ENCODE data around the gene SCLT1. TPM values are rescaled to one million over a fixed set of nuclear protein-coding genes. Genes with fewer than 3 reads are reported as not detected.

SCLT1 gene
- total RNA-seq, 2 donors from 2014 or later = 11.4 to 12.0 TPM

DNA sequence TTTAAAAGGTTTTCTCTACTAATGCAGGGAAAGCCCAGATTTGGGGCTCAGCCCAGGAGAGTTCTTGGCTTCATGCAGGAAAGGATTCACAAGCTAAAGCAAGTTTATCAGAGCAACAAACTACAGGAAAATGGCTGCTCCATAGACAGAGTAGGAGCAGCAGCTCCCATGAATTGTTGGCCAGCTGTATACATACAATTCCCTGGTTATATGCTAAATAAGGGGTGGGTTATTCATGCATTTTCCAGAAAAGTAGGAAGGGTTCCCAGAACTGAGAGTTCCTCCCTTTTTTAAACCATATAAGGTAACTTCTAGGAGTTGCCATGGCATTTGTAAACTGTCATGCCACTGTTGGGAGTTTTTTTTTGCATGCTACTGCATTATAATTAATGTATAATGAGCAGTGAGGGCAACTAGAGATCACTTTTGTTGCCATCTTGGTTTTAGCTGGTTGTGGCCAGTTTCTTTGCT lies 5.2 kb upstream of the SCLT1 start:
- no peak for DNase-seq
- H3K4me3 Mint-ChIP-seq = no peak overlapping the region
- TF ChIP-seq, protein P1, sequence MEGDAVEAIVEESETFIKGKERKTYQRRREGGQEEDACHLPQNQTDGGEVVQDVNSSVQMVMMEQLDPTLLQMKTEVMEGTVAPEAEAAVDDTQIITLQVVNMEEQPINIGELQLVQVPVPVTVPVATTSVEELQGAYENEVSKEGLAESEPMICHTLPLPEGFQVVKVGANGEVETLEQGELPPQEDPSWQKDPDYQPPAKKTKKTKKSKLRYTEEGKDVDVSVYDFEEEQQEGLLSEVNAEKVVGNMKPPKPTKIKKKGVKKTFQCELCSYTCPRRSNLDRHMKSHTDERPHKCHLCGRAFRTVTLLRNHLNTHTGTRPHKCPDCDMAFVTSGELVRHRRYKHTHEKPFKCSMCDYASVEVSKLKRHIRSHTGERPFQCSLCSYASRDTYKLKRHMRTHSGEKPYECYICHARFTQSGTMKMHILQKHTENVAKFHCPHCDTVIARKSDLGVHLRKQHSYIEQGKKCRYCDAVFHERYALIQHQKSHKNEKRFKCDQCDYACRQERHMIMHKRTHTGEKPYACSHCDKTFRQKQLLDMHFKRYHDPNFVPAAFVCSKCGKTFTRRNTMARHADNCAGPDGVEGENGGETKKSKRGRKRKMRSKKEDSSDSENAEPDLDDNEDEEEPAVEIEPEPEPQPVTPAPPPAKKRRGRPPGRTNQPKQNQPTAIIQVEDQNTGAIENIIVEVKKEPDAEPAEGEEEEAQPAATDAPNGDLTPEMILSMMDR (conservative IDR thresholded peaks at IDR 0.05) = no peak
- no peak overlapping the region for H3K27ac ChIP-seq (ENCODE audit: low read depth, low read length)
- H3K4me3 ChIP-seq (ENCODE audit: low read length) = no peak overlapping the region
- H3K9ac ChIP-seq (ENCODE audit: extremely low read depth, low read length, poor library complexity, severe bottlenecking) = no peak overlapping the region
- H3K27ac Mint-ChIP-seq = no peak overlapping the region
- H3K27me3 ChIP-seq (ENCODE audit: control insufficient read depth, insufficient read depth, low read length, poor library complexity, severe bottlenecking) = no peaks in the 10 kb centered on the region
- no peaks in the 10 kb centered on the region for H3K27me3 Mint-ChIP-seq (ENCODE audit: insufficient read depth)
- H3K4me1 Mint-ChIP-seq = peaks cover 2% of the 10 kb centered on the region
- H3K9me3 ChIP-seq (ENCODE audit: control insufficient read depth, low read length) = no peaks in the 10 kb centered on the region
- no peaks in the 10 kb centered on the region for H3K4me1 ChIP-seq (ENCODE audit: control insufficient read depth, insufficient read depth, low read length)
- H3K36me3 ChIP-seq (ENCODE audit: control insufficient read depth, insufficient read depth, low read length) = no peaks in the 10 kb centered on the region
- no peaks in the 10 kb centered on the region for H3K36me3 Mint-ChIP-seq (ENCODE audit: low read depth)
- H3K9me3 Mint-ChIP-seq = no peaks in the 10 kb centered on the region

DNA sequence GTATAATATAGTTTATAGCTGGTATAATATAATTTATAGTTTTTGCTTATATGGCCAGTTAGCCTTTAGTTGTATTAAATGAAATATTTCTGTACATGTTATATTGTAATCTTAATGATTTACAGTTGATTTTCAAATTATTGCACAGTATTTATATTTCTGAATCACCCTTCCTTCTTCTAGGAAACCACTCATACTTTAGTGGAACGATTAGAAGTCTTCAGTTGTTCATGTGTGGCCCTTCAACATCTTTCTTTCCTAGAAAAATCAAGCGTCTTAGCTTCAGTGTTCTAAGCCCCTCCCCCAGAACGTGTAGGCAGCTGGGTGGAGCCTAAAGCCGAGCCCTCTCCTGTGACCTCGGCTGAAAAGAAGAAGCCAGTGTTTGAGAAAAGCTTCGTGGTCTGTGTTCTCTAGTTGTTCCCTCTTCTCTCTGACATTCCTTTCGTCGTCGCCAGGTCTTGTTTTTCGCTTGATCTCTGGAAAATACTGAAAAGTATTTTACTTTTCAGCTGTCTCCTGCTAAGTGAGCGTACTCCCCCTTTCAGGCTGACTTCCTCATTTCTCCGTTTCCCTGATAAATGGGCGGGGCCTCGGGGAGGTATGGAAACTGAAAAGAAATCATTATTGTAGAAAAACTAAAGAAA lies 2.6 kb upstream of the SCLT1 start, which contains the start of gene C4orf33:
C4orf33 (plus strand) TSS at position 342 of the 644 bp plus-strand sequence. CDS start 6,459 bp downstream, outside the sequence.
- 9 to 53% methylated on average over 7 to 14 of the region's 14 CpGs for WGBS, 2 experiments (ENCODE audit: insufficient coverage in 1 of 2, insufficient read length in 1 of 2)
- H3K27ac Mint-ChIP-seq = peak within 1 kb of the TSS; percentile 97
- H3K4me1 Mint-ChIP-seq = peaks cover 3% of the 10 kb centered on the region
- no peaks in the 10 kb centered on the region for H3K36me3 Mint-ChIP-seq (ENCODE audit: low read depth)
- Histone ChIP-seq H3K4me1 (ENCODE audit: control insufficient read depth, insufficient read depth, low read length) (no peaks in the 10 kb centered on the region), H3K9me3 (ENCODE audit: control insufficient read depth, low read length) (no peaks in the 10 kb centered on the region), H3K27me3 (ENCODE audit: control insufficient read depth, insufficient read depth, low read length, poor library complexity, severe bottlenecking) (no peaks in the 10 kb centered on the region), H3K27ac (ENCODE audit: low read depth, low read length) (no peak within 1 kb of the TSS), H3K4me3 (ENCODE audit: low read length) (peak within 1 kb of the TSS; percentile 81), H3K36me3 (ENCODE audit: control insufficient read depth, insufficient read depth, low read length) (no peaks in the 10 kb centered on the region), H3K9ac (ENCODE audit: extremely low read depth, low read length, poor library complexity, severe bottlenecking) (peak within 1 kb of the TSS; percentile 22)
- peak within 1 kb of the TSS; percentile 88 for H3K4me3 Mint-ChIP-seq
- no peaks in the 10 kb centered on the region for H3K9me3 Mint-ChIP-seq
- DNase-seq = peak; percentile 84
- TF ChIP-seq, protein P1 (conservative IDR thresholded peaks at IDR 0.05) = no peak
- no peaks in the 10 kb centered on the region for H3K27me3 Mint-ChIP-seq (ENCODE audit: insufficient read depth)

DNA sequence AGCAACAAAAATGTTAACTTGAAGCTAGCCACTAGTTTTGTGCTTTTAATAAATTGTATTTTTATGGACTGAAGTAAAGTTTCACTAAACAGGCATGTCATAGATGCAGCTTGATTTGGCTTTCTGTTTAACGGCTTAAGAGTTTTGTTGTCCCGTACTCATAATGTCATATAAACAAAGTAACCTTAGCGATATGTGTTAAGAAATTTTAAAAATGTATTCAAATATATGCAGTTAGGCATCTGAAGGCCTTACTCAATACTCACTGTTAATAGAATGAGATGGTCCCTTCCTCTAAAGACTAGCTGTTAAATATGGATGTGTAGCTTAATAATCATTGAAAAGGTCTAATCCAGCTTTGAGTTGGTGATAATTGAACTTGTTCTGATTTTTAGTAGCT lies 1.0 kb upstream of the SCLT1 start:
- H3K27me3 ChIP-seq (ENCODE audit: control insufficient read depth, insufficient read depth, low read length, poor library complexity, severe bottlenecking) = no peaks in the 10 kb centered on the region
- TF ChIP-seq, protein P1 (conservative IDR thresholded peaks at IDR 0.05) = no peak
- no peaks in the 10 kb centered on the region for H3K9me3 ChIP-seq (ENCODE audit: control insufficient read depth, low read length)
- no peak overlapping the region for H3K9ac ChIP-seq (ENCODE audit: extremely low read depth, low read length, poor library complexity, severe bottlenecking)
- no peaks in the 10 kb centered on the region for H3K4me1 ChIP-seq (ENCODE audit: control insufficient read depth, insufficient read depth, low read length)
- DNase-seq = no peak
- H3K9me3 Mint-ChIP-seq = no peaks in the 10 kb centered on the region
- peak overlapping the region; percentile 93 for H3K4me3 ChIP-seq (ENCODE audit: low read length)
- H3K4me1 Mint-ChIP-seq = peaks cover 3% of the 10 kb centered on the region
- H3K36me3 Mint-ChIP-seq (ENCODE audit: low read depth) = no peaks in the 10 kb centered on the region
- H3K27ac ChIP-seq (ENCODE audit: low read depth, low read length) = no peak overlapping the region
- WGBS, 2 experiments (ENCODE audit: insufficient coverage in 1 of 2, insufficient read length in 1 of 2) = 91 to 100% methylated on average over 3 of the region's 3 CpGs
- no peaks in the 10 kb centered on the region for H3K27me3 Mint-ChIP-seq (ENCODE audit: insufficient read depth)
- no peak overlapping the region for H3K4me3 Mint-ChIP-seq
- H3K27ac Mint-ChIP-seq = no peak overlapping the region
- H3K36me3 ChIP-seq (ENCODE audit: control insufficient read depth, insufficient read depth, low read length) = no peaks in the 10 kb centered on the region

Data from endodermal cell (in vitro differentiated cells).